ENCODE results near the gene TSPAN1.

Gene TSPAN1

GRCh38 chr1:46190539-46190938, 15.7 kb downstream of the TSPAN1 start:
- no peak for DNase-seq (ENCODE audit: extremely low read depth, low read depth)
- no peak for TF ChIP-seq CTCF (IDR thresholded peaks at IDR 0.05; ENCODE audit: low read depth, low read length)

- DNase-seq (ENCODE audit: extremely low read depth, low read depth), result no peak
- TF ChIP-seq CTCF (IDR thresholded peaks at IDR 0.05; ENCODE audit: low read depth, low read length), result no peak
Measured at GRCh38 chr1:46191033-46191701, 16.3 kb downstream of the TSPAN1 start.

- DNase-seq (ENCODE audit: extremely low read depth, low read depth), result no peak
Measured at GRCh38 chr1:46192171-46192570, 17.3 kb downstream of the TSPAN1 start.

GRCh38 chr1:46193285-46193684, 18.4 kb downstream of the TSPAN1 start:
- no peak for DNase-seq (ENCODE audit: extremely low read depth, low read depth)
- no peak for TF ChIP-seq CTCF (IDR thresholded peaks at IDR 0.05; ENCODE audit: low read depth, low read length)

More at GRCh38 chr1:46192171-46192570, 17.3 kb downstream of the TSPAN1 start:
- TF ChIP-seq CTCF (IDR thresholded peaks at IDR 0.05; ENCODE audit: low read depth, low read length), result no peak

- no peak for TF ChIP-seq CTCF (IDR thresholded peaks at IDR 0.05; ENCODE audit: low read depth, low read length)
- DNase-seq (ENCODE audit: extremely low read depth, low read depth), result no peak
Measured at GRCh38 chr1:46193984-46194570, 19.2 kb downstream of the TSPAN1 start.

GRCh38 chr1:46194641-46195193, 19.8 kb downstream of the TSPAN1 start:
- no peak for TF ChIP-seq CTCF (IDR thresholded peaks at IDR 0.05; ENCODE audit: low read depth, low read length)
- no peak for DNase-seq (ENCODE audit: extremely low read depth, low read depth)

GRCh38 chr1:46196609-46197008, 21.7 kb downstream of the TSPAN1 start:
- no peak for DNase-seq (ENCODE audit: extremely low read depth, low read depth)
- no peak for TF ChIP-seq CTCF (IDR thresholded peaks at IDR 0.05; ENCODE audit: low read depth, low read length)
